Urinary bladder (tissue), 2 donors: ENCODE data around the gene PDE1A. TPM values are rescaled to one million over a fixed set of nuclear protein-coding genes. Genes with fewer than 3 reads are reported as not detected.

ENCODE experiments used
- polyA plus RNA-seq: library from polyadenylated mRNA; stranded (reverse); fragments of 200-250 nt; gene quantifications from one replicate; pipeline ENCODE4 v1.2.3, GENCODE V29; 2013
- small RNA-seq: library from RNA; depleted of rRNA; stranded (forward); fragments of <200 nt; gene quantifications from one replicate; pipeline ENCODE3, GENCODE V24; 2014
- total RNA-seq: library from RNA; depleted of rRNA; stranded (reverse); fragments of >200 nt; gene quantifications from one replicate; pipeline ENCODE4 v1.2.3, GENCODE V29; 2014
- donor health status: healthy.

The PDE1A gene
- total and polyA plus RNA-seq, 2 donors: 17.1 to 49.9 TPM

Small RNAs within 50 kb of the gene (small RNA-seq; reads per million reads assigned to genes)
- gene RN7SL267P: not detected
